Activated naive CD4-positive, alpha-beta T cell treated with anti-CD3 and anti-CD28 coated beads, Interleukin-2, amount 50 U/mL, for 16 hours (primary cell): ENCODE results near the gene SLC2A4.
A peak's percentile ranks its signal among the peaks of the same experiment; 100 is the strongest.
"Not testable (repeated sequence)": the region's sequence is repeated elsewhere in the genome, so short reads cannot be mapped to it uniquely, and the experiment has no call there.

ENCODE experiments used
- DNase-seq: peaks from one replicate; pipeline ENCODE4 v3.0.0-alpha.2; 2020

Gene SLC2A4

GRCh38 chr17:7281074-7281952, at the start of gene SLC2A4:
SLC2A4 (plus strand) TSS chr17:7281718; CDS start chr17:7281935, 217 bp downstream.
- DNase-seq, result peak; percentile 93

- DNase-seq, result no peak
Measured at GRCh38 chr17:7232114-7232513, 49.4 kb upstream of the SLC2A4 start.

- no peak for DNase-seq
Measured at GRCh38 chr17:7233701-7234082, 47.8 kb upstream of the SLC2A4 start.

- peak; percentile 95 for DNase-seq
Measured at GRCh38 chr17:7234083-7234951, 47.2 kb upstream of the SLC2A4 start, which contains the start of gene DVL2. DVL2 (minus strand) TSS chr17:7234517; CDS start chr17:7234262, 255 bp downstream.

GRCh38 chr17:7235693-7236665, 45.5 kb upstream of the SLC2A4 start:
- DNase-seq, result no peak

- DNase-seq, result no peak
Measured at GRCh38 chr17:7236808-7237207, 44.7 kb upstream of the SLC2A4 start.

- no peak for DNase-seq
Measured at GRCh38 chr17:7237266-7237760, 44.2 kb upstream of the SLC2A4 start.

GRCh38 chr17:7237761-7238419, 43.6 kb upstream of the SLC2A4 start:
- peak; percentile 86 for DNase-seq

GRCh38 chr17:7238420-7239090, 43.0 kb upstream of the SLC2A4 start:
- peak; percentile 44 for DNase-seq

- peak; percentile 97 for DNase-seq
Measured at GRCh38 chr17:7239091-7240027, 42.2 kb upstream of the SLC2A4 start, which contains the start of gene PHF23. PHF23 (minus strand) TSS chr17:7239457; CDS start chr17:7239279, 178 bp downstream.

- no peak for DNase-seq
Measured at GRCh38 chr17:7240375-7240774, 41.1 kb upstream of the SLC2A4 start.

GRCh38 chr17:7241090-7241733, 40.3 kb upstream of the SLC2A4 start:
- no peak for DNase-seq

- peak; percentile 90 for DNase-seq
Measured at GRCh38 chr17:7241783-7242716, 39.5 kb upstream of the SLC2A4 start, which contains the start of gene GABARAP. GABARAP (minus strand) TSS chr17:7242449; CDS start chr17:7242330, 119 bp downstream.

- DNase-seq, result peak; percentile 91
Measured at GRCh38 chr17:7242717-7243452, 38.6 kb upstream of the SLC2A4 start.

GRCh38 chr17:7243453-7243729, 38.1 kb upstream of the SLC2A4 start:
- no peak for DNase-seq

GRCh38 chr17:7243838-7244237, 37.7 kb upstream of the SLC2A4 start:
- DNase-seq, result not testable (repeated sequence)

GRCh38 chr17:7246779-7247178, 34.7 kb upstream of the SLC2A4 start:
- DNase-seq, result no peak
